Fibroblast of the conjunctiva (primary cell): ENCODE results near the gene DAW1.
A peak's percentile ranks its signal among the peaks of the same experiment; 100 is the strongest.

Source experiments
- DNase-seq: peaks from one replicate; pipeline ENCODE4 v3.0.0-alpha.2; 2010; ENCODE audit warnings: low read depth

Gene DAW1

DNA sequence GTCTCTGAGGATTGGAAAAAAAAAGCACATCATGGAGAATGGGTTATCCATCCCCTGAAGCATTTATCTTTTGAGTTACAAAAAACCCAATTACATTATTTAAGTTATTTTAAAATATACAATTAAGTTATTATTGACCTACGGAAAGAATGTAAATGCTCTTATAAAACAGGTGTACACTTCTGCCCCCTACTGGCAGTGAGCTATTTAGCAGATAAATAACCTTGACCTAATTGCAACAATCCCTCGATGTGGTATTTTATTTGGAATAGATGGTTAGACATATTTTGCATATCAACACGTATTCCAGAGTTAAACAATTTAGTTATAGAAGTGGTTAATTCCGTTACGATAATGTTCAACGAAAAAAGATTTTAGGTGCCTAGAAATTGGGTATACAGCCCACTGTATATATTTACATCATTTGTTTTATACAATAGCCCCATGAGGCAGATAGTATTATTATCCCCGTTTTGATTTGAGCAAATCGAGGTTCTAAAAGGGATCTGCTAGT lies 9.1 kb upstream of the DAW1 start:
- peak; percentile 69 for DNase-seq

DNA sequence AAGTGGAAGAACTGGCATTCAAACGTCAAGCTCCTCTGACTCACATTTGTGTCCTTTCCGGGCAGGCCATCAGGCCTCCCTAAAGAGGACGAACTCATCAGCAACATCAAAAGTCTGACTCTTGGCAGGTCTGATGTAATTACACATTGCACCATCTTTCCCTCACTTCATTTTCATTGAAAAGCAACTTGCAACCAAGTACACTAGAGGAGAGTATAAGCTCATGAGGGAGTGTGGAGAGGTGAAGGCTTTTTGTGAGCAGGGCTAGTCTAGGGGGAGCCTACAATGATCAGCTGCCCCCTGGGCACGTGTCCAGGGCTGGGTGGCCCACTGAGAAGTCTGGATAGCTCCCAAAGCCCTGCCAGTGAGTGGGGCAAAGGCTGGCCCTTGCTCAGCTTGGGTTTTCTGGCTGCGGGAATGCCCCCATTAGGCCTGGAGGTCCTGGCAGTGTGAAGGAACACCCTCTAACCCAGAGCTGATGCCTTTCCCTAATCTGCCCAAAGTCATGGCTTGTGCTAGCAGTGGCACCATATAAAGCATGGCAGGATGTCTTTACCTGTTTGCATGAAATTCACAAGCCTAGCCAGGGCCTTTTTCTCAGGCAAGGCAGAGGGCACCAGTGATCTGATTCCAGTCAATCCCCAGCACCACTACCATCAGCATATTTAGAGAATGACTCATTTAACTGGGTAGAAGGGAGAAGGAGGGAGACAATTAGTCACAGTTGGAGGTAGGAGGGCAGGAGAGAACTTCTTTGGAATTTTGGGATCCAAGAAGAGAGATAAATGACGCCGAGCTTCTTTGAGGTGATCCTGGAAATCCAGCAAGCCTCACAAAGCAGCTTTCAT lies 8.5 kb upstream of the DAW1 start:
- DNase-seq: peak; percentile 64

DNA sequence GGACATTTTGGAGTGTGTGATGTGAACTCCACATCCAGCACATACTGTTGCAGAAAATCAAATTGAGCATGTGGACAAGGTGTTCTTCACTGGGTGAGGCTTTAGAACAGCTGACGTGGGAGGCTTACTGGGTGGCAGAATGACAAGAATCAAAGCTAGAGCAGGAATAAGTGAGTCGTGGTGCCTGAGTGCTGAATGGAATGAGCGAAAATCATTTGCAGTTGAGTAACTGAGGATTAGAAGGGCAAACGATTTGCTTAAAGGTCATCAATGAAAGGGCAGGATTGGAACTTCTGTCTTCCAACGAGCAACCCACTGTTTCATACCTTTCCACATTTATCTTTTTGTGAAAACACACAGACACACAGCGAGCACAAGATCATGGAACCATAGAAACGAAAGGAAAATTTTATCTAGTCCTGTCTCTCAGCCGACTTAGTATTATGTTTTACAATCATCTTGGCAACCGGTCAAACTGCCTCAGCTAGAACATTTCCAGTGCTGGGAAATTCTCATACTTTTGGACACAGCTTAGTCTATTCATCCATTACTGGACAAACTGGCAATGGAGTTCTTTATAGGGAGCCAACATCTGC lies 7.2 kb upstream of the DAW1 start:
- peak; percentile 49 for DNase-seq

DNA sequence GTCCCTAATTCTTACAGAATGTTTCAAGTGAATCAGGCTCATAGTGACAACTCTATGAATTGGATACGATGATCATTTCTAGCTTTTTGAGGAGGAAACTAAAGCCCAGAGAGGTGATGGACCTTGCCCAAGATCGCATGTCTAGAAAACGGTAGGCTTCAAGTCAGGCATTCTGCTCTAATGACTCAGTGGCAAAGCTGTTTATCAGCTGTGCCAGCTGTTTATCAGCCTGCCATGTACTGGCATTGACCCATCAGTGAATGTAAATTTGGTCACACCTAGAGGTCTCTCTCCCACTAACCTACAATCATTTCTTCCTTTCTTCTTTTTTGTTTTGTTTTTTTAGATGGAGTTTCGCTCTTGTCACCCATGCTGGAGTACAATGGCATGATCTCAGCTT lies 6.1 kb upstream of the DAW1 start:
- no peak for DNase-seq

DNA sequence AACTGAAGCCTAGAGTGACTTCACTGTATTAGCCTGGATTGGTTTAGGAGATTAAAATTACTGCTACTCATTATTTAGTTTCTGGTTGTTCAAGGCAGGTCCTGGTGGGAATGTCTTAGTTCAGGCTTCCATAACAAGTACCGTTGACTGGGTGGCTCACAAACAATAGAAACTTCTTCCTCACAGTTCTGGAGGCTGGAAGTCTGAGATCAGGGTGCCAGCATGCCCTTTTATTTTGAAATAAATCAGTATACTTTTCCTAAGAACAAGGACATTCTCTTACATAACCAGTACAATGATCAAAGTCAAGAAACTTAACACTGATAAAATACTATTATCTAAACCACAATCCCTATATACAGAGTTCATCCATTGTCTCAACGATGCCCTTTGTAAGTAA lies 4.0 kb upstream of the DAW1 start:
- no peak for DNase-seq

DNA sequence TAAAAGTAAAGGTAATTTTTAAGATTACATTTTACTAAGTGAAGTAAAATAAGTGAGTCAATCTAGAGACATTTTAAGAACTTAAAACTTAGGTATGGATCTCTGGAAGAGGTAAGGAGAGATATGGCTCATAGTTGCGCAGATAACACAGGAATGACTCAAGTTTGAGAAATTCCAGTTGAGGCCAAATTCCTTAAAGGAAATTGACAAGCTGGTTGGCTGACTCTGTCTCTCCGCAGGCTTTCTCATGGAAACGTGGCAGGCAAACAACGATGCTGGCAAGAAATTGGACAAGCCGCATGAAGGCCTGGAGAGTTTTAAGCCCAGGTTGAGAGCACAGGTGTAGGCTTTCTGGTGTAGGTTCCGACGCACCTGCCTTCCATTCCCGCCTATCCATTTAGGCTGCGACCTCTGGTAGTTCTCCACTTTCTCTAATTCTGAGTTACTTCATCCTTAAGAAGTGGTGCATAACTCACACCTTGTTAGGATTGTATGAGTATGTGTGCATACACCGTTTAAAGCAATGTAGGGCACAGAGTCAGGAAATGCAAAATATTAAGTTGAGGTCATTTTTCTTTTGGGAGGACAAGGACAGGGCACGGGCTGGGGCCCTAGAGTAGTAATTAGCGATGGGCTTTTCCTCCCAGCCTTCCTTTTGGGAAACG lies 589 bp upstream of the DAW1 start:
- DNase-seq: no peak

DNA sequence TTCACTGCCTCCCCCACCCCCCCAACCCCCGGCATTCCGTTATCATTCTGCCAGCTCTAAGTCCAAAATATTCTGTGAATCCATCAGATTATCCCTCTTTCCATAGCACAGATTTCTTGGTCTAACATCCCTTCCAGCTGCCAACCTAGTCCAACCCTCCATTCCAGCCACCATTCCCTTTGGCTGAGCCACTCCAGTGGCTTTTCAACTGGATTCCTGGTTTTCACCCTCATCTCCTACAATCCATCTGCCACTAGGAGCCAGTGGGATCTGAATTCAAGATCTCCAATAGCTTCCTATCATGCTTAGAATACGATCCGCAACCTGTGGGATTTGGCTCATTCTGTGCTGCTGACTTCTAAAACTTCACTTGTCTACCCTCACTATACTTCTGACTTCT lies 1.2 kb downstream of the DAW1 start:
- no peak for DNase-seq

DNA sequence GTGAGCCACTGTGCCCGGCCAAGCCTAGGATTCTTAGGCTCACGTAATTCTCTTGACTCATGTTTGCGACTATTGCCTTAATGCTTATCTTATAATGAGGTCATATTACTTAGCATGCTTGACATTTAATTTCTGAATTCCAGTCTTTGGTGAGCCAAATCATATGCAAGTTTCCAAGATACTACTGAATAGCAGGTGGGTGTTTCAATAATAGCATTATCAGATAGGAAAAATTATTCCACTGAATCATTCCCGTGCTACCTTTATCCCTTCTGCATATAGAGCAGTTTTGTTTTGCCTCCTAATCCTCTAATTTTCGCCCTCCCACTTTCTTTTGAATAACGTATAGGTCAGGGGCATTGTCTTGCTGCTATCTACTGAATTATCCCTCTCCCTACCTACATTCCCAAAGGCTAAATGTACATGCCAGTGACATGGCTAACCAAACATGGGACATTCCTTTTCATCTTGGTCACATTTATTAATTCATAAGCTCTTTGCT lies 4.9 kb downstream of the DAW1 start:
- DNase-seq: no peak

DNA sequence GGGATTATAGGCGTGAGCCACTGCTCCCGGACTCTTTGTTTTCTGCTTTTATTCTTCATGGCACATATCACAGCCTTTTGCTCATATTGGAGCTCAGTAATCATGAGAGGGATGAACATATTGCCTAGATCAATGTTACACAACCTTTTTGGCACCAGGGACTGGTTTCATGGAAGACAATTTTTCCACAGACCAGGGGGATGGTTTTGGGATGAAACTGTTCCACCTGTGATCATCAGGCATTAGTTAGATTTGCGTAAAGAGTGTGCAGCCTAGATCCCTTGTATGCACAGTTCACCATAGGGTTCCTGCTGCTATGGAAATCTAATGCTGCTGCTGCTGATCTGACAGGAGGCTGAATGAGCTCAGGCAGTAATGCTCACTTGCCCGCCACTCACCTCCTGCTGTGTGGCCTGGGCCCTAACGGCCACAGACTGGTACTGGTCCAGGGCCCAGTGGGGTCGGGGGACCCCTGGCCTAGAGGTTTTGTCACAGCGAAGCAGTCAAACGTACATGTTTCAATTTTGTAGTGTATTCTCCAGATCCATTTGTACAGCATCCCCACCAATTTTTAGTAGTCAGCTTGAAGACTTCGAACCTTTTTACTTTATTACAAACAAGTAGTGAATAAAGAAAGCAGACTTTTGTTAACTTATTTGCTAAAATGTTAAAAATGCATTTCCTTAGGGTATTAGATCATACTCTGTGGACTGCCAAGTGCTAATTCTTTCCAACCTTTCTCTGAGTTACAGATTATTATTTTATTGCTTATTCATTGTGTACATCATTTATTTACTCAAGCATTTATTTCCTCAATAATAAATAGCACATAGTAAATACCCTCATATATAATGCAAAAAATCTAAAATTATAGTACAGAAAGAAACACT lies 6.2 kb downstream of the DAW1 start:
- peak; percentile 63 for DNase-seq

DNA sequence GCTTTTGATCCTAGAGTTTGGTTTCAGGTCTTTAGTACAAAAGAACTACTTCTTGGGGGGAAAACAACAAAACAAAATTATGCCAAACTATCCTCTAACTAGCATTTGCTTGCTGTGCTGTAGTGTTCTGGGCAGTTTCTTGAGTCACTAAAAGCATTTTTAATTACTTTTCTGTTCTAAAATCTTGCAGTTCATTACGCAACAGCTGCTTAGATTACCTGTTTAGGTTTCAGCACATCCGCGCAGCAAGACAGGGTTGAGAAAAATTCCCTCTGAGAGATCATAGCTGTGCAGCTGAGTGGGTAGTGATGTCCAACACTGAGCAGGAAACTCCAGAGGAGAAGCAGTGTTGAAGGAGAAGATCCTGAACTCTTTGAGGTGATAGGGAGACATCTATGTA lies 9.0 kb downstream of the DAW1 start:
- no peak for DNase-seq

DNA sequence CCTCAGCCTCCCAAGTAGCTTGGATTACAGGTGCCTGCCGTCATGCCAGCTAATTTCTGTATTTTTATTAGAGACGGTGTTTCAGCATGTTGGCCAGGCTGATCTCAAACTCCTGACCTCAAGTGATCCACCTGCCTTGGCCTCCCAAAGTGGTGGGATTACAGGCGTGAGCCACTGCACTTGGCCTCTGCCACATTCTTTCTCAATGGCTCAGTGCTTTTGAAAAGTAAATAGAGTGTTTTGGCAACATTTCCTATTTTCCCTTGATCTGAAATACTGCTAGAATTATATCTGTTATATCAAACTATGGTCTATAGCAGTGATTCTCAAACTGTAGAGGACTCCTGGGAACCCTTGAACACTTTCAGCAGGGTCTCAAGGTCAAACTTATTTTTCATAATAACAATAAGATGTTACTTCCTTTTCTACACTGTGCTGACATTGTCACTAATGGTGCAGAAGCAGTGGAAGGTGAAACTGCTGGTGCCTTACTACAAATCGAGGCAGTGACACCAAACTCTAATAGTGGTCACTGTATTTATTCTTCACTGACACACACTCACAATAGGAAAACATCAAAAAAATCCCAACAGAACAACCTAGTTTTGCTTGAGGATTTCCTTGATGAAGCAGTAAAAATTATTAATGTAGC lies 10.6 kb downstream of the DAW1 start:
- DNase-seq: no peak

DNA sequence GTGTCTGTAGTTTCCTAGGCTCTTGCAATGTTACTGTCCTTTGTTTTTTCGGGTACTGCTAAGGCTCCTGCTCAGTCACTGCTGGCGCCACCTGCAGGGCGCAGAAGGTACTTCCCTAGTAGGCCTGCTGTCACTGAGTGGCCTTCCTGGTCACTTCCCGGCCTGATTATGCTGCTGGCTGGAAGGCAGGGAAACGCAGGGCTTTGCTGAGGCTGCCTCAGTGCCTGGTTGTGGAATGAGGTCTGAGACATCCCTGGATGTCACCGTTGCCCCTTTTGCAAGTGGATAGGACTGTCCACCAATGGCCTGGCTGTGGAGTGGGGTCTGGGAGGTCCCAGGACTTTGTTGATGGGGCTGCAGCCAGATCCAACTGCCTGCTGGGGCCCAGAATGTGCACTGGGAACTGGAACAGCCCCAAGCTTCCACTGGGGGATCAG lies 13.1 kb downstream of the DAW1 start:
- peak; percentile 53 for DNase-seq

DNA sequence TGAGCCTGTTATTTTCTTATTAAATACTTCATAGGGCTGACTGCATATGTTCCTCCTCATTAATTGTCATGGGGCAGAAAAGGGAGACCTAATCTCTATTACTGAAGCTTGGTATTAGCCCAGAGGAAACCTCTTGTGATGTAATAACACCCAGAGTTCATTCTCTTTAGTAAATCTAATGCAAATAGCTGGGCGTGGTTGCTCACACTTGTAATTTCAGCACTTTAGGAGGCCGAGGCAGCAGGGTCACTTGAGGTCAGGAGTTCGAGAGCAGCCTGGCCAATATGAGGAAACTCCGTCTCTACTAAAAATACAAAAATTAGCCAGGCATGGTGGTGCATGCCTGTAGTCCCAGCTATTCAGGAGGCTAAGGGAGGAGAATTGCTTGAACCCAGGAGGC lies 14.7 kb downstream of the DAW1 start:
- DNase-seq: no peak

DNA sequence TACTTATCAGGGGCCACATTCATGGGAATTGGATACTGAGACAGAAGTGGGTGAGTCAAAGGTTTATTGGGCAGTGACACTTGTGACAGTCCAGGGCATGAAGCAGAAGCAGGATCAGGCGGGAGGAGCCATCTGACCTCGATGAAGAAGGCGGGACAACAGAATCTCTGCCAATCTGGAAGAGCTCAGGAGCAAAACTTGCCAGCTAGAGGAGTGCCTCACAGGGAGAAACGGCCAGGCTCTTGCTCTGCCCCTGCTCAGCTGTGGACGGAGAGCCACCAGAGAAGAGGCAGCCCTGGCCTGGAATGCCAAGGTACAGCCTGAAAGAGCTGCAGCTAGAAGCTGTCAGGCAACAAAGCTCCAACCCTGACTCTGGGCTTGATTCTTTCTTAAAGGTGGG lies 16.9 kb downstream of the DAW1 start:
- DNase-seq: no peak

DNA sequence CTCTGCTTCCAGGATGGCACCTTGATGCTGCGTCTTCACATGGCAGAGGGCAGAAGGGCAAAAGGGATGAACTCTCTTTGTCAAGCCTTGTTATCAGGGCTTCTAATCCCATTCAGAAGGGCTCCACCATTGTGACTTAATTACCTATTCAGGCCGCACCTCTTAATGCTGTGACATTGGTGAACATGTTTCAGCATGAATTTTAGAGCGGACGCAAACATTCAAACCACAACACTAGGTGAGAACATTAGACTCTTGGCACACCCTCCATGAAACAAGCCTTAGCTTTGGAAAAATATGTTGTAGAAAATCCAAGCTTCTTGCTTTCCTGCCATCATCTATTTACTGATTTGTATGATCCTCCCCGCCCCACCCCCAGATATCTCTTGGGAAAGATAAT lies 17.9 kb downstream of the DAW1 start:
- no peak for DNase-seq

DNA sequence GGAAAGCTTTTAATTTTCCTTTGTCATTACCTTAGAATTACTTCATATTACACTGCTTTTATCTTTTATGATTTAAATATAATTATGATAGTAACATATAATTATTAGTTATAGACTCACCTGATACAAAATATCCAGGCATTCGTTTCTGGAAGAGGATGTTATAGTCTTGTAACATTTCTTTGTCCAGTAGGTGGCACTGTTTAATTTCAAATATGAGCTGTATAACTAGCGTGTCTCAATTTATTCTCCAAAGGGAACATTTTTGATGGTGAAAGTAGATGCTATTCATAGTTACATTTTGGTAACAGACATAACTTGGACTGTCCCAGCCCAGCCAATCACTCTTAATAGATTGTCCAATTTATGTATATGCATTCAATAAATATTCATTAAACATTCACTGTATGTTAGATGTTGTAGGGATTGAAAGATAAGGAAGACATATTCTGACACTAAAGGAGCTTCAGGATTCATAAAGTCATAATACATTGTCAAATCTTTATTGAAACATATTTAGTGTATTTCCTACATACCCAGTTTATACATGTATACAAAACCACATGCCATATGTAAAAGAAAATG lies 19.2 kb downstream of the DAW1 start:
- peak; percentile 47 for DNase-seq

DNA sequence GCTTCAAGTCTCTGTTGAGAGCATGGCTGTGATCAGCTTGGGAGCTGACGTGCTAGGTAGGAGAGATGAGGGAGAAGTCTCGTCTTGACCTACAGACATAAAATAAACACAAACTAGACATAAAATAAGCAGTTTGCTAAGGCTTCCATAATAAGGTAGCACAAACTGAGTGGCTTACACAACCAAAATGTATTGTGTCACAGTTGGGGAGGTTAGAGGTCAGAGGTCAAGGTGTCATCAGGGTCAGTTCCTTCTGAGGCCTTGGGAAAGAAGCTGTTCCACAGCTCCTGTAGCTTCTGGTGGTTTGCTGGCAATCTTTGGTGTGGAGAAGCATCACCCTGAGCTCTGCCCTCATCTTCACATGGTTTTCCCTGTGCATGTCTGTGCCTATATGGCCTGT lies 20.2 kb downstream of the DAW1 start:
- DNase-seq: no peak

DNA sequence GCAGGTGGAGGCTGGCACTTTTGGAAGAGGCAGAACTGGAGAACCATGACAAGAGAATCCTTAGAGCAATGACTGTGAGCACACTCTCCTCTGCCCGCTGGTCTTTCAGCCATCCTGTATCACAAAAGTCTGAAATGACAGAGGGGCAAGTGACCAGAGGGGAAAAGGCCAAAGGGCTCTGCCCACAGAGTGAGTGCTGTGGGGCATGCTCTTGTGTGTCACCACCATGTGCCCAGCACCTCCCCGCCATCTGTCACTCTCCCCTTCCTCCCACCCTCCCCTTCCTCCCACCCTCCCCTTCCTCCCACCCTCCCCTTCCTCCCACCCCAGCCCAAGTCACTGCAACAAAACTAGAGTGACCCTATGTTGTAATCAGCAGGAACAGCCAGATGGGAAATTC lies 31.9 kb downstream of the DAW1 start:
- DNase-seq: no peak

DNA sequence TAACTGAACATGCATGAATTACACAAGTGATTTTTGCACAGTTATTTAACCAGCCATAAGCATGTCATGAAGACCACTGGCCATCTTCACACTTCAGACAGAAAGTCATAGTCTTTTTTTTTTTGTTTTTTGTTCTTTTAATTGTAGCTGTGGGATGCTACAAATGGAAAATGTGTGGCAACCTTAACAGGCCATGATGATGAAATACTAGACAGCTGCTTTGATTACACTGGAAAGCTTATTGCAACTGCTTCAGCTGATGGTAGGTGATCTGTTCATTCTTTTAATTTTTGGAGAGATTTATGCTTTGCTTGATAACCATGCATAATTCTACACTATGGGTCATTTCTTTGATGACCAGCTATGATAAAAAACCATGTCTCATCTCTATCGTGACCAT lies 35.6 kb downstream of the DAW1 start:
- DNase-seq: no peak

DNA sequence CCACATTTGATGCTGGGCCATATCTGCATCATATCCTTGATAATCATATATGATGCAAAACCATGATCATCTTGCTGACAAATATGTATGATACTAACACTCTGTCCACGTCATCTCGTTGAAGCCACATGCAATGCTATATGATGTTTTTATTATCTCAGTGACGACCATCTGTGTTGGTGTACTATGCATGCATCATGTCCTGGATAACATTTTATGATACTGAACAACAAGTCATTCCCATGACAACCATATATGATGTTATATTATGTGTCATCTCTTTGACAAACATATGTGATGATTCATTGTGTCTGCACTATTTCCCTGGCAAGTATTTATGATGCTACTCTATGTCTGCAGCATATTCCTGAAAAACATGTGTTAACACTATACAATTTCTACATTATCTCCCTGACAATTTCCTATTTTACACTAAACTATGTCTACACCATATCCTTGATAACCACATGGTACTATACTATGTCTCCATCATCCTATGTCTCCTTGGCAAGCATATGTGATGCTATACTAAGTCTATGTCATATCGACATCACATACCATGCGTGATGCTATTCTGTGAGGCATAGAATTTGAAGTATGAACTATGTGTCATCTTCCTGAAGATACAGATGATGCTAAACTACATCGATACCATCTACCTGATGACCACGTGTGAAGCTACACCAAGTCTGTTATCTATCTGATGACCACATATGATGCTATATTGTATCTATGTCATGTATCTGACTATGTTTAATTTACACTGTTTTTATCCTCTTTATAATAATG lies 37.0 kb downstream of the DAW1 start:
- DNase-seq: peak; percentile 14
